ENCODE results near the gene PRDM10.

- TF ChIP-seq POLR2A (IDR thresholded peaks at IDR 0.05; ENCODE audit: low read depth, low read length) (0 out of 2 replicates have a peak, but pooled peaks have one; percentile 36), TAF1 (IDR thresholded peaks at IDR 0.05; ENCODE audit: low read depth, low read length) (no peak), SPI1 (IDR thresholded peaks at IDR 0.05; ENCODE audit: low read depth, low read length) (no peak), POLR2AphosphoS5 (IDR thresholded peaks at IDR 0.05; ENCODE audit: low read depth, low read length) (no peak), PAX5 (IDR thresholded peaks at IDR 0.05; ENCODE audit: insufficient read depth, low read length, severe bottlenecking) (no peak), POU2F2 (IDR thresholded peaks at IDR 0.05; ENCODE audit: low read depth, low read length) (no peak)
Observed at GRCh38 chr11:130001461-130002351, 929 bp downstream of the PRDM10 start.
